ENCODE measurements around the gene MICOS13.
"Not testable (repeated sequence)": the region's sequence is repeated elsewhere in the genome, so short reads cannot be mapped to it uniquely, and the experiment has no call there.

Gene MICOS13

GRCh38 chr19:5707576-5708575 is 27.6 kb upstream of the MICOS13 start:
- H3K4me3 ChIP-seq (ENCODE audit: low read length): no peak overlapping the region
- no peak for TF ChIP-seq CTCF (conservative IDR thresholded peaks at IDR 0.05; ENCODE audit: low read length)
- DNase-seq (ENCODE audit: low read depth): no peak

- no peak overlapping the region for H3K4me3 ChIP-seq (ENCODE audit: low read length)
- TF ChIP-seq CTCF (conservative IDR thresholded peaks at IDR 0.05; ENCODE audit: low read length): no peak
- DNase-seq (ENCODE audit: low read depth): no peak
These were observed 26.7 kb upstream of the MICOS13 start for GRCh38 chr19:5706876-5707573.

GRCh38 chr19:5705552-5705951 is 25.2 kb upstream of the MICOS13 start:
- no peak overlapping the region for H3K4me3 ChIP-seq (ENCODE audit: low read length)
- no peak for TF ChIP-seq CTCF (conservative IDR thresholded peaks at IDR 0.05; ENCODE audit: low read length)
- no peak for DNase-seq (ENCODE audit: low read depth)

GRCh38 chr19:5703819-5704818 is 23.8 kb upstream of the MICOS13 start:
- H3K4me3 ChIP-seq (ENCODE audit: low read length): no peak overlapping the region
- DNase-seq (ENCODE audit: low read depth): no peak
- no peak for TF ChIP-seq CTCF (conservative IDR thresholded peaks at IDR 0.05; ENCODE audit: low read length)

- not testable (repeated sequence) for DNase-seq (ENCODE audit: low read depth); H3K4me3 ChIP-seq (ENCODE audit: low read length)
These were observed 21.7 kb upstream of the MICOS13 start for GRCh38 chr19:5702053-5702410.

- H3K4me3 ChIP-seq (ENCODE audit: low read length): no peak overlapping the region
- DNase-seq (ENCODE audit: low read depth): no peak
- no peak for TF ChIP-seq CTCF (conservative IDR thresholded peaks at IDR 0.05; ENCODE audit: low read length)
These were observed 20.3 kb upstream of the MICOS13 start for GRCh38 chr19:5700455-5701092.
